SK-N-SH treated with all-trans-retinoic acid at 6 μM for 48 hours (cell line): Measurements from ENCODE around the gene RAPGEF4.

ENCODE experiments used
- ATAC-seq: fragments of 200-7000 bp; cut with Tn5 transposase; 3 replicates; pipeline ENCODE4 v1.9.1; 2020; ENCODE audit warnings: mild to moderate bottlenecking, moderate library complexity
- ARNTL ChIP-seq: fragments of 450-650 bp; formaldehyde crosslinking; IDR thresholded peaks from 2 replicates; pipeline ENCODE4 v1.5.0; 2020; ENCODE audit warnings: low read depth, mild to moderate bottlenecking, moderate library complexity, borderline replicate concordance
- BACH2 ChIP-seq: fragments of 250-450 bp; sonication (Bioruptor Pico); IDR thresholded peaks from 2 replicates; pipeline ENCODE4 v1.9.0; 2021; ENCODE audit warnings: mild to moderate bottlenecking, borderline replicate concordance
- CSDC2 ChIP-seq: fragments of 250-450 bp; sonication (Bioruptor Pico); IDR thresholded peaks from 2 replicates; pipeline ENCODE4 v1.5.0; 2020; ENCODE audit warnings: mild to moderate bottlenecking, moderate library complexity
- ESRRG ChIP-seq: fragments of 250-450 bp; sonication (Bioruptor Pico); IDR thresholded peaks from 2 replicates; pipeline ENCODE4 v1.6.1; 2021; ENCODE audit warnings: mild to moderate bottlenecking
- GLIS3 ChIP-seq: fragments of 250-450 bp; sonication (Bioruptor Pico); IDR thresholded peaks from 2 replicates; pipeline ENCODE4 v1.5.0; 2020; ENCODE audit warnings: mild to moderate bottlenecking, moderate library complexity
- ISL1 ChIP-seq: fragments of 250-450 bp; sonication (Bioruptor Pico); IDR thresholded peaks from 2 replicates; pipeline ENCODE4 v2.1.2; 2022; ENCODE audit warnings: mild to moderate bottlenecking, moderate library complexity
- OSR1 ChIP-seq: fragments of 250-450 bp; sonication (Bioruptor Pico); IDR thresholded peaks from 2 replicates; pipeline ENCODE4 v1.8.0; 2022; ENCODE audit warnings: moderate library complexity, mild to moderate bottlenecking, inconsistent platforms
- PPARA ChIP-seq: fragments of 250-450 bp; sonication (Bioruptor Pico); IDR thresholded peaks from 2 replicates; pipeline ENCODE4 v1.5.0; 2020; ENCODE audit warnings: mild to moderate bottlenecking, borderline replicate concordance
- RARB ChIP-seq: fragments of 250-450 bp; sonication (Bioruptor Pico); IDR thresholded peaks from 2 replicates; pipeline ENCODE4 v1.8.0; 2021; ENCODE audit warnings: mild to moderate bottlenecking, moderate library complexity
- SNAI2 ChIP-seq: fragments of 250-450 bp; sonication (Bioruptor Pico); IDR thresholded peaks from 2 replicates; pipeline ENCODE4 v1.5.0; 2020; ENCODE audit warnings: mild to moderate bottlenecking, moderate library complexity
- TCF4 ChIP-seq: fragments of 250-450 bp; sonication (Bioruptor Pico); IDR thresholded peaks from 2 replicates; pipeline ENCODE4 v1.8.0; 2021; ENCODE audit warnings: mild to moderate bottlenecking, moderate library complexity, borderline replicate concordance
- TOX ChIP-seq: fragments of 250-450 bp; sonication (Bioruptor Pico); IDR thresholded peaks from 2 replicates; pipeline ENCODE4 v1.8.0; 2021; ENCODE audit warnings: mild to moderate bottlenecking, moderate library complexity, borderline replicate concordance
- ZC3H10 ChIP-seq: fragments of 250-450 bp; sonication (Bioruptor Pico); IDR thresholded peaks from 2 replicates; pipeline ENCODE4 v1.5.1; 2021; ENCODE audit warnings: mild to moderate bottlenecking, moderate library complexity
- ZFP3 ChIP-seq: fragments of 250-450 bp; sonication (Bioruptor Pico); IDR thresholded peaks from 2 replicates; pipeline ENCODE4 v1.5.0; 2020; ENCODE audit warnings: mild to moderate bottlenecking, moderate library complexity
- ZFP30 ChIP-seq: fragments of 450-650 bp; formaldehyde crosslinking; IDR thresholded peaks from 2 replicates; pipeline ENCODE4 v1.5.0; 2022; ENCODE audit warnings: mild to moderate bottlenecking, moderate library complexity
- ZNF565 ChIP-seq: fragments of 450-650 bp; formaldehyde crosslinking; conservative IDR thresholded peaks from 2 replicates; pipeline ENCODE4 v1.5.0; 2020; ENCODE audit warnings: low read depth, mild to moderate bottlenecking, moderate library complexity
- ZNF8 ChIP-seq: fragments of 450-650 bp; formaldehyde crosslinking; IDR thresholded peaks from 2 replicates; pipeline ENCODE4 v1.5.0; 2020; ENCODE audit warnings: mild to moderate bottlenecking, moderate library complexity
- TF ChIP-seq, protein P1 (sequence below): fragments of 250-450 bp; sonication (Bioruptor Pico); IDR thresholded peaks from 2 replicates; pipeline ENCODE4 v1.5.0; 2020; ENCODE audit warnings: mild to moderate bottlenecking, moderate library complexity
- TF ChIP-seq, protein P2 (sequence below): fragments of 250-450 bp; sonication (Bioruptor Pico); IDR thresholded peaks from 2 replicates; pipeline ENCODE4 v1.5.1; 2020; ENCODE audit warnings: low read depth, mild to moderate bottlenecking, moderate library complexity
- TF ChIP-seq, protein P3 (sequence below): fragments of 250-450 bp; sonication (Bioruptor Pico); IDR thresholded peaks from 2 replicates; pipeline ENCODE4 v1.8.0; 2020; ENCODE audit warnings: mild to moderate bottlenecking, moderate library complexity, borderline replicate concordance
- TF ChIP-seq, protein P4 (sequence below): fragments of 250-450 bp; sonication (Bioruptor Pico); IDR thresholded peaks from 2 replicates; pipeline ENCODE4 v1.5.1; 2021; ENCODE audit warnings: mild to moderate bottlenecking, moderate library complexity

The RAPGEF4 gene

DNA sequence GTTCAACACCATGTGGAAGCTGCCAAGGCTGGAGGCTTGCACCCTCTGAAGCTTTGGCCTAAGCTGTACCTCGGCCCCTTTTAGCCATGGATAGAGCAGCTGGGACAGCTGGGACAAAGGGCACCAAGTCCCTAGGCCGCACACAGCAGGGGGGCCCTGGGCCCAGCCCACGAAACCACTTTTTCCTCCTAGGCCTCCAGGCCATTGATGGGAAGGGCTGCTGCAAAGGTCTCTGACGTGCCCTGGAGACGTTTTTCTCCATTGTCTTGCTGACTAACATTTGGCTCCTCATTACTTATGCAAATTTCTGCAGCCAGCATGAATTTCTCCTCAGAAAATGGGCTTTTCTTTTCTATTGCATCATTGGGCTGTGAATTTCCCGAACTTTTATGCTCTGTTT, 13.7 kb downstream of the RAPGEF4 start (continued):
- TF ChIP-seq, protein P1, sequence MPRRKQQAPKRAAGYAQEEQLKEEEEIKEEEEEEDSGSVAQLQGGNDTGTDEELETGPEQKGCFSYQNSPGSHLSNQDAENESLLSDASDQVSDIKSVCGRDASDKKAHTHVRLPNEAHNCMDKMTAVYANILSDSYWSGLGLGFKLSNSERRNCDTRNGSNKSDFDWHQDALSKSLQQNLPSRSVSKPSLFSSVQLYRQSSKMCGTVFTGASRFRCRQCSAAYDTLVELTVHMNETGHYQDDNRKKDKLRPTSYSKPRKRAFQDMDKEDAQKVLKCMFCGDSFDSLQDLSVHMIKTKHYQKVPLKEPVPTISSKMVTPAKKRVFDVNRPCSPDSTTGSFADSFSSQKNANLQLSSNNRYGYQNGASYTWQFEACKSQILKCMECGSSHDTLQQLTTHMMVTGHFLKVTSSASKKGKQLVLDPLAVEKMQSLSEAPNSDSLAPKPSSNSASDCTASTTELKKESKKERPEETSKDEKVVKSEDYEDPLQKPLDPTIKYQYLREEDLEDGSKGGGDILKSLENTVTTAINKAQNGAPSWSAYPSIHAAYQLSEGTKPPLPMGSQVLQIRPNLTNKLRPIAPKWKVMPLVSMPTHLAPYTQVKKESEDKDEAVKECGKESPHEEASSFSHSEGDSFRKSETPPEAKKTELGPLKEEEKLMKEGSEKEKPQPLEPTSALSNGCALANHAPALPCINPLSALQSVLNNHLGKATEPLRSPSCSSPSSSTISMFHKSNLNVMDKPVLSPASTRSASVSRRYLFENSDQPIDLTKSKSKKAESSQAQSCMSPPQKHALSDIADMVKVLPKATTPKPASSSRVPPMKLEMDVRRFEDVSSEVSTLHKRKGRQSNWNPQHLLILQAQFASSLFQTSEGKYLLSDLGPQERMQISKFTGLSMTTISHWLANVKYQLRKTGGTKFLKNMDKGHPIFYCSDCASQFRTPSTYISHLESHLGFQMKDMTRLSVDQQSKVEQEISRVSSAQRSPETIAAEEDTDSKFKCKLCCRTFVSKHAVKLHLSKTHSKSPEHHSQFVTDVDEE (CRISPR knock-in tag), result no peak
- TF ChIP-seq, protein P2, sequence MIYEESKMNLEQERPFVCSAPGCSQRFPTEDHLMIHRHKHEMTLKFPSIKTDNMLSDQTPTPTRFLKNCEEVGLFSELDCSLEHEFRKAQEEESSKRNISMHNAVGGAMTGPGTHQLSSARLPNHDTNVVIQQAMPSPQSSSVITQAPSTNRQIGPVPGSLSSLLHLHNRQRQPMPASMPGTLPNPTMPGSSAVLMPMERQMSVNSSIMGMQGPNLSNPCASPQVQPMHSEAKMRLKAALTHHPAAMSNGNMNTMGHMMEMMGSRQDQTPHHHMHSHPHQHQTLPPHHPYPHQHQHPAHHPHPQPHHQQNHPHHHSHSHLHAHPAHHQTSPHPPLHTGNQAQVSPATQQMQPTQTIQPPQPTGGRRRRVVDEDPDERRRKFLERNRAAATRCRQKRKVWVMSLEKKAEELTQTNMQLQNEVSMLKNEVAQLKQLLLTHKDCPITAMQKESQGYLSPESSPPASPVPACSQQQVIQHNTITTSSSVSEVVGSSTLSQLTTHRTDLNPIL (CRISPR knock-in tag), result no peak
- TF ChIP-seq, protein P3, sequence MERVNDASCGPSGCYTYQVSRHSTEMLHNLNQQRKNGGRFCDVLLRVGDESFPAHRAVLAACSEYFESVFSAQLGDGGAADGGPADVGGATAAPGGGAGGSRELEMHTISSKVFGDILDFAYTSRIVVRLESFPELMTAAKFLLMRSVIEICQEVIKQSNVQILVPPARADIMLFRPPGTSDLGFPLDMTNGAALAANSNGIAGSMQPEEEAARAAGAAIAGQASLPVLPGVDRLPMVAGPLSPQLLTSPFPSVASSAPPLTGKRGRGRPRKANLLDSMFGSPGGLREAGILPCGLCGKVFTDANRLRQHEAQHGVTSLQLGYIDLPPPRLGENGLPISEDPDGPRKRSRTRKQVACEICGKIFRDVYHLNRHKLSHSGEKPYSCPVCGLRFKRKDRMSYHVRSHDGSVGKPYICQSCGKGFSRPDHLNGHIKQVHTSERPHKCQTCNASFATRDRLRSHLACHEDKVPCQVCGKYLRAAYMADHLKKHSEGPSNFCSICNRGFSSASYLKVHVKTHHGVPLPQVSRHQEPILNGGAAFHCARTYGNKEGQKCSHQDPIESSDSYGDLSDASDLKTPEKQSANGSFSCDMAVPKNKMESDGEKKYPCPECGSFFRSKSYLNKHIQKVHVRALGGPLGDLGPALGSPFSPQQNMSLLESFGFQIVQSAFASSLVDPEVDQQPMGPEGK, result no peak
- TF ChIP-seq CSDC2 (CRISPR knock-in tag) (no peak), ZC3H10 (CRISPR knock-in tag) (no peak), ZNF8 (CRISPR knock-in tag) (no peak), GLIS3 (CRISPR knock-in tag) (no peak), ZFP30 (CRISPR knock-in tag) (no peak)
- TF ChIP-seq, all 23 proteins: peak for 0

DNA sequence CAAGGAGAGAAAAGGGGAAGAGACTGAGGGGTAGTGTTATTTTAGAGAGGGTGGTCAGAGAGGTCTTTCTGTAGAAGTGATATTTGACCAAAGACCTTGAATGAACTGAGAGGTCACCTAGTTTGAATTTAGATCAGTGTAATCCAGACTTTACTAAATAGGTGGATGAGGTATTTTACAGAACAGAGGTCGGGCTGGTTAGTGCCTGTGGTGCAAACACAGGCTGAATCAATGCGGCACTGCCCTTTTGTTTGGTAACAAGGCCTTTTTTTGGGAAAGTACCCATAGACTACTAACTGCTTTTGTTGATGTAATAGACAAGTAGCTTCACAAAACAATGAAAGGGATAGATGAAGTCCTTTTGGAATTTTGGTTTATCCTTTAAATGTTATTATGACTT, 15.9 kb downstream of the RAPGEF4 start:
- ATAC-seq, result no peak
- TF ChIP-seq TCF4 (CRISPR knock-in tag) (no peak), OSR1 (no peak), ZFP3 (CRISPR knock-in tag) (no peak)
- TF ChIP-seq, protein P2 (CRISPR knock-in tag), result no peak

DNA sequence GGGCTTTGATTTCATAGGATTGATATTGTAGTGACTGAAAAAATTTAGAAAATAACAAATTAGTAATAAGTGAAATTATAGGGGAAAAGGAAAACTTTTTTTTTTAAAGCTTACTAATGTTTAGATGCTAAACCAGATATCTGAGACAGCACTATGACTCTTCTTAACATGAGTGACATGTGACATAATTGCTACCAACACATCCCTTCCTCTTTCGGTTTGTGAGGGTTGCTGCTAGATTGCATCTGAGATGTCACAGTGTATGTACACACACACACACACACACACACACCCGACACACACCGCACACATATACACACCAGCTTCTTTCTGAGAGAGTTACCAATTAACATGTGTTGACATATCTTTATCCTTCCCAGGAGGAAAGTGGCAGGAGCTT, 18.0 kb downstream of the RAPGEF4 start:
- no peak for TF ChIP-seq ISL1 (CRISPR knock-in tag)
- TF ChIP-seq GLIS3 (CRISPR knock-in tag), result no peak
- TF ChIP-seq ESRRG (CRISPR knock-in tag), result no peak
- TF ChIP-seq, protein P2 (CRISPR knock-in tag), result no peak
- no peak for TF ChIP-seq CSDC2 (CRISPR knock-in tag)
- TF ChIP-seq BACH2 (CRISPR knock-in tag), result no peak
- no peak for TF ChIP-seq SNAI2 (CRISPR knock-in tag)
- no peak for TF ChIP-seq TOX (CRISPR knock-in tag)
- no peak for ATAC-seq

DNA sequence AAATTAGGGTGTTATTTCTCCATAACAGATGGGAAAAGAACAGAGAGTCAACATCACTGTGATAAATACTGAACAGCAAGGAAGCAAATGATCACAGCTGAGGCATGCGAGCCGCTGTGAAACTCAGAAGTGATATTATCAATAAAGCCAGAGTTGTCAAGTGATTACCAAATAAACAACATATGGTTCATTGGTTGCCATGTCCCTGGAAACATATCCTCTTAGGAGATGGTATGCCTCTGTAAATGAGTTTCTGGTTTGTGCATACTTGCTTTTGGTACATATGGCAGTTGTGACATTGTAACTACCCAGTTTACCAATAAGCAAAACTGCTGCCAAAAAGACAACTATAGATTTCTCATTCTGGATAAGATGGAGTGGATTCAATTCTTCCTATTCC, 23.8 kb downstream of the RAPGEF4 start:
- TF ChIP-seq TCF4 (CRISPR knock-in tag), result no peak
- no peak for TF ChIP-seq BACH2 (CRISPR knock-in tag)
- ATAC-seq, result no peak

DNA sequence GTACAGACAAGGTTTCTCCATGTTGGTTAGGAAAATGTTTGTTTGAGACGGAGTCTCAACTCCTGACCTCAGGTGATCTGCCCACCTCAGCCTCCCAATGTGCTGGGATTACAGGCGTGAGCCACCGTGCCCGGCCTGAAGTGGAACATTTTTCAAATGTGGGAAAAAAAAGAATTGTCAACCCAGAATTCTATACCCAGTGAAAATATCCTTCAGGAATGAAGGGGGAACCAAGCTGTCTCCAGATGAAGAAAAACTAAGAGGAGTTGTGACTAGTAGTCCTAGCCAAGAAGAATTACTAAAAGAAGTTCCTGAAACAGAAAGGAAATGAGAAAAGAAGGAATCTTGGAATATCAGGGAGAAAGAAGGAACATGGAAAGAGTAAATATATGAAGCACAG, 25.7 kb downstream of the RAPGEF4 start:
- no peak for ATAC-seq
- TF ChIP-seq TCF4 (CRISPR knock-in tag) (no peak), PPARA (CRISPR knock-in tag) (no peak), ZNF565 (CRISPR knock-in tag) (no peak), RARB (CRISPR knock-in tag) (no peak), BACH2 (CRISPR knock-in tag) (no peak), CSDC2 (CRISPR knock-in tag) (no peak), ARNTL (CRISPR knock-in tag) (no peak), ZC3H10 (CRISPR knock-in tag) (no peak), OSR1 (no peak)
- TF ChIP-seq, protein P3, result no peak
- TF ChIP-seq, protein P4, sequence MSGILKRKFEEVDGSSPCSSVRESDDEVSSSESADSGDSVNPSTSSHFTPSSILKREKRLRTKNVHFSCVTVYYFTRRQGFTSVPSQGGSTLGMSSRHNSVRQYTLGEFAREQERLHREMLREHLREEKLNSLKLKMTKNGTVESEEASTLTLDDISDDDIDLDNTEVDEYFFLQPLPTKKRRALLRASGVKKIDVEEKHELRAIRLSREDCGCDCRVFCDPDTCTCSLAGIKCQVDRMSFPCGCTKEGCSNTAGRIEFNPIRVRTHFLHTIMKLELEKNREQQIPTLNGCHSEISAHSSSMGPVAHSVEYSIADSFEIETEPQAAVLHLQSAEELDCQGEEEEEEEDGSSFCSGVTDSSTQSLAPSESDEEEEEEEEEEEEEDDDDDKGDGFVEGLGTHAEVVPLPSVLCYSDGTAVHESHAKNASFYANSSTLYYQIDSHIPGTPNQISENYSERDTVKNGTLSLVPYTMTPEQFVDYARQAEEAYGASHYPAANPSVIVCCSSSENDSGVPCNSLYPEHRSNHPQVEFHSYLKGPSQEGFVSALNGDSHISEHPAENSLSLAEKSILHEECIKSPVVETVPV (CRISPR knock-in tag), result no peak
- TF ChIP-seq, protein P2 (CRISPR knock-in tag), result no peak
